H1 (cell line): ENCODE results near the gene CHMP4A. TPM values are rescaled to one million over a fixed set of nuclear protein-coding genes. Genes with fewer than 3 reads are reported as not detected.
A peak's percentile ranks its signal among the peaks of the same experiment; 100 is the strongest.

Experiments used
- CTCF ChIA-PET: fragments of 300-600 bp; sonication (Branson Sonifier 250); formaldehyde crosslinking; loops from one replicate; lab custom pipeline; 2021; ENCODE audit not compliant: partially characterized antibody; lab: Charles Lee
- POLR2A ChIA-PET: fragments of 300-600 bp; sonication (Branson Sonifier 250); formaldehyde crosslinking; loops from one replicate; lab custom pipeline; 2021; ENCODE audit warnings: inconsistent platforms; ENCODE audit not compliant: partially characterized antibody; lab: Charles Lee
- DNase-seq, 2 experiments: peaks; one replicate each; pipeline versions ENCODE4 v3.0.0 to v3.0.0-alpha.2; 2010 to 2022; ENCODE audit warnings: low spot score in 2 of 2, low read depth in 1 of 2, mixed read lengths in 1 of 2
- FAIRE-seq: peaks from 2 replicates; lab custom pipeline; 2011; peaks lifted over from hg19 to GRCh38; lab: Jason Lieb, UNC
- H2AFZ ChIP-seq: 2 replicates; pipeline ENCODE4 v1.8.1; 2012; ENCODE audit warnings: low read length, inconsistent platforms
- H2AK5ac ChIP-seq: 2 replicates; pipeline ENCODE4 v1.6.1; 2013; ENCODE audit warnings: low read depth, low read length
- H2BK120ac ChIP-seq: replicated peaks from 2 replicates; pipeline ENCODE3; 2013; ENCODE audit warnings: low read depth, low read length, inconsistent platforms
- H2BK12ac ChIP-seq: 2 replicates; pipeline ENCODE4 v1.6.1; 2013; ENCODE audit warnings: low read depth, low read length
- H2BK15ac ChIP-seq: 2 replicates; pipeline ENCODE4 v1.6.1; 2013; ENCODE audit warnings: low read length
- H2BK20ac ChIP-seq: 2 replicates; pipeline ENCODE4 v1.6.1; 2013; ENCODE audit warnings: low read length
- H2BK5ac ChIP-seq: 2 replicates; pipeline ENCODE4 v1.6.1; 2013; ENCODE audit warnings: low read depth, low read length
- H3K14ac ChIP-seq: 2 replicates; pipeline ENCODE4 v1.6.1; 2013; ENCODE audit warnings: inconsistent platforms; ENCODE audit not compliant: insufficient read length
- H3K18ac ChIP-seq: 2 replicates; pipeline ENCODE4 v1.6.1; 2013; ENCODE audit warnings: low read length; ENCODE audit errors: extremely low read depth
- H3K23ac ChIP-seq: 2 replicates; pipeline ENCODE4 v1.6.1; 2013; ENCODE audit warnings: inconsistent platforms; ENCODE audit not compliant: insufficient read length
- H3K23me2 ChIP-seq: 2 replicates; pipeline ENCODE4 v1.6.1; 2013; ENCODE audit warnings: low read depth, low read length
- H3K27ac ChIP-seq: 2 replicates; pipeline ENCODE4 v1.6.1; 2011; ENCODE audit warnings: low read depth, low read length, inconsistent platforms
- H3K27me3 ChIP-seq, 4 experiments: replicated peaks in 1 of 4; 1 replicate in 1 of 4; 2 replicates in 3 of 4; pipeline versions ENCODE4 v1.6.1 to v1.8.1; 2011 to 2013; ENCODE audit warnings: low read length in 3 of 4, mild to moderate bottlenecking in 3 of 4, inconsistent platforms in 2 of 4, mixed read lengths in 2 of 4, moderate library complexity in 1 of 4; ENCODE audit not compliant: control insufficient read depth in 3 of 4, insufficient read depth in 3 of 4; ENCODE audit errors: extremely low read depth in 1 of 4
- H3K36me3 ChIP-seq, 4 experiments: 2 replicates each; pipeline versions ENCODE4 v1.6.1 to v1.8.1; 2011 to 2013; ENCODE audit warnings: mild to moderate bottlenecking in 4 of 4, low read length in 3 of 4, moderate library complexity in 2 of 4, control low read depth in 1 of 4, inconsistent platforms in 1 of 4; ENCODE audit not compliant: insufficient read depth in 4 of 4, control insufficient read depth in 2 of 4
- H3K4ac ChIP-seq: replicated peaks from 2 replicates; pipeline ENCODE3; 2013; ENCODE audit warnings: low read length, low read depth, mixed read lengths, inconsistent platforms; ENCODE audit not compliant: insufficient read length
- H3K4me1 ChIP-seq, 4 experiments: replicated peaks in 1 of 4; 1 replicate in 1 of 4; 2 replicates in 3 of 4; pipeline versions ENCODE4 v1.6.1 to v1.8.1; 2011 to 2013; ENCODE audit warnings: low read length in 3 of 4, inconsistent platforms in 2 of 4, mixed read lengths in 1 of 4; ENCODE audit not compliant: insufficient read depth in 4 of 4, control insufficient read depth in 3 of 4
- H3K4me2 ChIP-seq, 2 experiments: 2 replicates each; pipeline versions ENCODE4 v1.6.1 to v1.8.1; 2011 to 2013; ENCODE audit warnings: low read depth in 2 of 2, low read length in 2 of 2, control low read depth in 1 of 2, inconsistent platforms in 1 of 2, mild to moderate bottlenecking in 1 of 2; ENCODE audit not compliant: insufficient read depth in 1 of 2
- H3K4me3 ChIP-seq, 4 experiments: fragments of 200-600, 300-600 bp in 1 of 4; sonication (generic), shearing (Covaris generic), sonication (Bioruptor Twin) in 1 of 4; 2 replicates each; pipeline versions ENCODE4 v1.5.1 to v1.8.1; 2011 to 2016; ENCODE audit warnings: low read length in 4 of 4, low read depth in 3 of 4, control low read depth in 2 of 4, inconsistent platforms in 2 of 4, mild to moderate bottlenecking in 2 of 4, mixed read lengths in 1 of 4, moderate library complexity in 1 of 4; ENCODE audit not compliant: insufficient read depth in 2 of 4; ENCODE audit errors: extremely low read depth in 1 of 4
- H3K56ac ChIP-seq: replicated peaks from 2 replicates; pipeline ENCODE3; 2013; ENCODE audit warnings: low read depth, mild to moderate bottlenecking, mixed read lengths, low read length, inconsistent platforms; ENCODE audit not compliant: insufficient read length
- H3K79me1 ChIP-seq: 2 replicates; pipeline ENCODE4 v1.6.1; 2013; ENCODE audit warnings: low read depth, low read length, control low read depth
- H3K79me2 ChIP-seq, 2 experiments: 2 replicates each; pipeline versions ENCODE4 v1.6.1 to v1.8.1; 2012 to 2013; ENCODE audit warnings: low read length in 2 of 2, mild to moderate bottlenecking in 2 of 2, inconsistent platforms in 1 of 2; ENCODE audit not compliant: insufficient read depth in 2 of 2, control insufficient read depth in 1 of 2
- H3K9ac ChIP-seq, 4 experiments: replicated peaks in 1 of 4; 1 replicate in 1 of 4; 2 replicates in 3 of 4; pipeline versions ENCODE4 v1.6.1 to v1.8.1; 2011 to 2013; ENCODE audit warnings: low read depth in 3 of 4, low read length in 3 of 4, control low read depth in 2 of 4, mild to moderate bottlenecking in 2 of 4, moderate library complexity in 2 of 4, inconsistent platforms in 1 of 4; ENCODE audit errors: extremely low read depth in 1 of 4
- H3K9me3 ChIP-seq, 2 experiments: 2 replicates each; pipeline versions ENCODE4 v1.6.1 to v1.8.1; 2012 to 2013; ENCODE audit warnings: mild to moderate bottlenecking in 2 of 2, moderate library complexity in 2 of 2, control low read depth in 1 of 2, inconsistent platforms in 1 of 2, low read depth in 1 of 2, low read length in 1 of 2, mixed read lengths in 1 of 2; ENCODE audit not compliant: insufficient read depth in 2 of 2
- H4K20me1 ChIP-seq, 2 experiments: replicated peaks in 1 of 2; 2 replicates each; pipeline versions ENCODE3 to v1.8.1; 2011 to 2013; ENCODE audit warnings: inconsistent platforms in 2 of 2, low read length in 2 of 2, mild to moderate bottlenecking in 1 of 2; ENCODE audit not compliant: insufficient read depth in 2 of 2, control insufficient read depth in 1 of 2
- H4K5ac ChIP-seq: 2 replicates; pipeline ENCODE4 v1.6.1; 2013; ENCODE audit warnings: low read length, low read depth, mixed read lengths, inconsistent platforms; ENCODE audit not compliant: insufficient read length
- H4K8ac ChIP-seq: 2 replicates; pipeline ENCODE4 v1.8.0; 2013; ENCODE audit warnings: mild to moderate bottlenecking, moderate library complexity, low read length, inconsistent platforms; ENCODE audit not compliant: insufficient read depth; ENCODE audit errors: extremely low read depth
- H4K91ac ChIP-seq: replicated peaks from 2 replicates; pipeline ENCODE3; 2013; ENCODE audit warnings: low read length, mixed read lengths, inconsistent platforms; ENCODE audit not compliant: insufficient read length
- POLR2A ChIP-seq, 2 experiments: IDR thresholded peaks; 1 replicate in 1 of 2; 2 replicates in 1 of 2; pipeline ENCODE4 v1.6.1; 2011; ENCODE audit warnings: low read depth in 2 of 2, low read length in 2 of 2, mild to moderate bottlenecking in 2 of 2; ENCODE audit errors: control extremely low read depth in 1 of 2
- RFX5 ChIP-seq: IDR thresholded peaks from 2 replicates; pipeline ENCODE4 v1.6.1; 2011; ENCODE audit warnings: low read depth, low read length, improper control_type of control experiment, borderline replicate concordance
- WGBS, 2 experiments: shearing (Covaris generic) in 1 of 2; methylation state at CpG; one replicate each; pipeline versions ENCODE4 v1.1.6 to v1.1.7; 2013 to 2015; ENCODE audit warnings: low lambda C conversion rate in 2 of 2, mixed read lengths in 2 of 2, inconsistent platforms in 1 of 2, low coverage in 1 of 2, missing lambda C conversion rate in 1 of 2; ENCODE audit not compliant: insufficient replicate concordance in 2 of 2, insufficient coverage in 1 of 2, insufficient read length in 1 of 2; ENCODE audit errors: extremely low coverage in 1 of 2, missing lambda C conversion rate in 1 of 2; 5-methylcytosine and 5-hydroxymethylcytosine counted together
- polyA plus RNA-seq, 7 experiments: library from polyadenylated mRNA; depleted of rRNA in 3 of 7; stranded (reverse) in 5 of 7; unstranded in 2 of 7; fragments of >200 nt in 5 of 7; fragments of 200-250 nt in 2 of 7; gene quantifications; 1 replicate in 5 of 7; 2 replicates in 1 of 7; 4 replicates in 1 of 7; pipeline versions ENCODE4 v1.2.1 to v1.2.3, GENCODE V29; 2011 to 2013; ENCODE audit warnings: missing spikeins in 2 of 7, mixed read lengths in 2 of 7
- total RNA-seq: library from RNA; stranded (reverse); fragmentation: NEBNext Ultra II Directional; extraction: Animal tissue kit (Norgen Biotek cat#: 25700); gene quantifications from 2 replicates; pipeline ENCODE4 v1.2.1, GENCODE V29; 2021

CHMP4A gene
- total and polyA plus RNA-seq, 2 of the 8 experiments (the other 6 are each of a cell fraction or from before 2014, with no cell fraction given): 32.9 to 37.6 TPM

GRCh38 chr14:24231263-24232120 lies 18.2 kb upstream of the CHMP4A start:
- H3K9me3 ChIP-seq: no peaks in the 10 kb centered on the region
- H4K5ac ChIP-seq: no peak overlapping the region
- H3K4me1 ChIP-seq: peaks cover 2 to 14% (median 4%) of the 10 kb centered on the region in 4 experiments; a peak in 5 of 7 replicates
- no peak overlapping the region for H2BK20ac ChIP-seq
- no peaks in the 10 kb centered on the region; the same call in 1 of the 2 replicates for H3K79me1 ChIP-seq
- H2BK5ac ChIP-seq: peak overlapping the region; percentile 96; the same call in 1 of the 2 replicates
- H2BK120ac ChIP-seq: no peak overlapping the region
- peaks cover 0 to 5% of the 10 kb centered on the region in 2 experiments for H4K20me1 ChIP-seq
- TF ChIP-seq POLR2A (IDR thresholded peaks at IDR 0.05; ENCODE audit: control extremely low read depth in 1 of 2, low read depth in 2 of 2, low read length in 2 of 2) (peak in 1 of 2 experiments; percentile 60; a peak in 1 of 3 replicates), RFX5 (no peak)
- H2AFZ ChIP-seq: peak overlapping the region; percentile 95; the same call in 1 of the 2 replicates
- peak overlapping the region; percentile 93 for H4K8ac ChIP-seq
- no peaks in the 10 kb centered on the region; a peak in 1 of 7 replicates for H3K27me3 ChIP-seq
- peak overlapping the region; percentile 86 to 92 for H3K4me2 ChIP-seq
- DNase-seq: peak in 1 of 2 experiments; percentile 56
- POLR2A ChIA-PET: interaction anchor here (0.6 to 2.2 kb wide), 10 partner anchors 8 to 452 kb away, joined by 3 to 6 read pairs (median 4); partner anchors contain the start of genes CHMP4A, MDP1 and TM9SF1
- H3K27ac ChIP-seq: peak overlapping the region; percentile 94
- no peak overlapping the region for H3K23ac ChIP-seq
- H4K91ac ChIP-seq: peak overlapping the region; percentile 41
- H3K18ac ChIP-seq: peak overlapping the region; percentile 64; the same call in 1 of the 2 replicates
- H3K23me2 ChIP-seq: peaks cover 11% of the 10 kb centered on the region
- H3K36me3 ChIP-seq: peaks cover 0 to 22% (median 10%) of the 10 kb centered on the region in 4 experiments; a peak in 4 of 8 replicates
- CTCF ChIA-PET: interaction anchor here (0.7 to 1.9 kb wide), 7 partner anchors 10 to 122 kb away, joined by 3 to 6 read pairs (median 4); partner anchors contain the start of gene MDP1
- H3K56ac ChIP-seq: peak overlapping the region; percentile 37
- WGBS, 2 experiments: 20% methylated on average over 23 of the region's 23 CpGs; no CpG with 5 or more reads in 1 of the 2 experiments
- H2AK5ac ChIP-seq: peak overlapping the region; percentile 96
- H2BK15ac ChIP-seq: peak overlapping the region; percentile 66; the same call in 1 of the 2 replicates
- peak overlapping the region; percentile 81 to 97 (median 88) for H3K4me3 ChIP-seq
- no peak overlapping the region for H3K4ac ChIP-seq
- H3K79me2 ChIP-seq: peaks cover 3 to 55% of the 10 kb centered on the region in 2 experiments; a peak in 2 of 4 replicates
- no peak for FAIRE-seq
- 0 out of 2 replicates have a peak overlapping the region, but pooled peaks have one; percentile 12 for H2BK12ac ChIP-seq
- peak overlapping the region; percentile 76 to 86 (median 80) for H3K9ac ChIP-seq
- no peak overlapping the region for H3K14ac ChIP-seq
